22Rv1 (cell line): ENCODE data around the gene FAM13B.

Experiments
- H3K27ac ChIP-seq: fragments of 450-650 bp; 2 replicates; pipeline ENCODE4 v1.5.1; 2017
- CTCF ChIP-seq: fragments of 450-650 bp; IDR thresholded peaks from 2 replicates; pipeline ENCODE4 v1.5.1; 2017; ENCODE audit warnings: mild to moderate bottlenecking
- ZFX ChIP-seq: fragments of 450-650 bp; IDR thresholded peaks from 2 replicates; pipeline ENCODE4 v1.6.1; 2017; ENCODE audit warnings: antibody characterized with exemption, borderline replicate concordance

The FAM13B gene

GRCh38 chr5:138038826-138039225, 5.9 kb upstream of the FAM13B start:
- no peak for TF ChIP-seq CTCF
- TF ChIP-seq ZFX: no peak
- no peak overlapping the region for H3K27ac ChIP-seq

- TF ChIP-seq CTCF (no peak), ZFX (no peak)
- no peak overlapping the region for H3K27ac ChIP-seq
Measured at GRCh38 chr5:138037907-138038633, 5.2 kb upstream of the FAM13B start.

GRCh38 chr5:138037271-138037670, 4.4 kb upstream of the FAM13B start:
- H3K27ac ChIP-seq: no peak overlapping the region

GRCh38 chr5:138035605-138036537, 3.0 kb upstream of the FAM13B start:
- TF ChIP-seq ZFX: no peak
- TF ChIP-seq CTCF: peak; percentile 93
- H3K27ac ChIP-seq: no peak overlapping the region

More at GRCh38 chr5:138037271-138037670, 4.4 kb upstream of the FAM13B start:
- TF ChIP-seq CTCF (no peak), ZFX (no peak)

GRCh38 chr5:138033907-138034306, 1.0 kb upstream of the FAM13B start:
- peak overlapping the region; percentile 94; the same call in 1 of the 2 replicates for H3K27ac ChIP-seq

GRCh38 chr5:138033386-138033808, 518 bp upstream of the FAM13B start:
- H3K27ac ChIP-seq: peak overlapping the region; percentile 94
- TF ChIP-seq CTCF: no peak
- TF ChIP-seq ZFX: no peak

More at GRCh38 chr5:138033907-138034306, 1.0 kb upstream of the FAM13B start:
- TF ChIP-seq CTCF (no peak), ZFX (no peak)

GRCh38 chr5:138032028-138032571, 779 bp downstream of the FAM13B start:
- H3K27ac ChIP-seq: peak overlapping the region; percentile 94

More at GRCh38 chr5:138032028-138032571, 779 bp downstream of the FAM13B start:
- TF ChIP-seq ZFX (no peak), CTCF (no peak)
